Vagina (tissue), 2 donors: ENCODE results near the gene NUP98. TPM values are rescaled to one million over a fixed set of nuclear protein-coding genes. Genes with fewer than 3 reads are reported as not detected.
A peak's percentile ranks its signal among the peaks of the same experiment; 100 is the strongest.
"Not testable (repeated sequence)": the region's sequence is repeated elsewhere in the genome, so short reads cannot be mapped to it uniquely, and the experiment has no call there.

Experiments
- DNase-seq, 2 donors: peaks; one replicate each; pipeline ENCODE4 v3.0.0-alpha.2; 2017; ENCODE audit errors: extremely low spot score in 2 of 2
- H3K27ac ChIP-seq: fragments of 200-600 bp; sonication (generic); one replicate; pipeline ENCODE4 v1.5.1; 2019
- H3K27me3 ChIP-seq: fragments of 200-600 bp; sonication (generic); one replicate; pipeline ENCODE4 v1.5.1; 2019
- H3K36me3 ChIP-seq, 2 donors: fragments of 200-600 bp; sonication (generic); one replicate each; pipeline ENCODE4 v1.5.1; 2017 to 2019
- H3K4me1 ChIP-seq: fragments of 200-600 bp; sonication (generic); one replicate; pipeline ENCODE4 v1.5.1; 2019
- H3K4me3 ChIP-seq, 2 donors: fragments of 200-600 bp; sonication (generic); 1 replicate in 1 of 2; 2 replicates in 1 of 2; pipeline ENCODE4 v1.5.1; 2016 to 2019
- H3K9me3 ChIP-seq: fragments of 200-600 bp; sonication (generic); one replicate; pipeline ENCODE4 v1.5.1; 2019
- CTCF ChIP-seq, 3 experiments: fragments of 450-650 bp in 2 of 3; fragments of 200-600 bp in 1 of 3; sonication (generic) in 1 of 3; IDR thresholded peaks; one replicate each; pipeline ENCODE4 v1.5.1; 2017 to 2019; ENCODE audit warnings: antibody characterized with exemption in 3 of 3, mild to moderate bottlenecking in 2 of 3, moderate library complexity in 2 of 3
- POLR2A ChIP-seq, 2 donors: fragments of 450-650 bp; IDR thresholded peaks; one replicate each; pipeline ENCODE4 v1.6.1; 2017; ENCODE audit warnings: antibody characterized with exemption in 2 of 2, mild to moderate bottlenecking in 2 of 2, moderate library complexity in 2 of 2
- POLR2AphosphoS5 ChIP-seq, 2 donors: sonication (generic); formaldehyde crosslinking; IDR thresholded peaks; one replicate each; pipeline ENCODE4 v1.9.0; 2017; ENCODE audit warnings: antibody characterized with exemption in 2 of 2, mild to moderate bottlenecking in 2 of 2, low read depth in 1 of 2; ENCODE audit not compliant: insufficient read depth in 1 of 2
- intact Hi-C: fragments of 100-400 bp; cut with DNase I; formaldehyde crosslinking; loops from one replicate; pipeline ENCODE4 v1.15.1; 2023
- total RNA-seq: library from RNA; depleted of rRNA; stranded (reverse); fragments of >200 nt; gene quantifications from one replicate; pipeline ENCODE4 v1.2.3, GENCODE V29; 2016

The NUP98 gene
- total RNA-seq, 1 donor from 2014 or later, result 110 TPM

- H3K27ac ChIP-seq, result no peak overlapping the region
- no peaks in the 10 kb centered on the region for H3K9me3 ChIP-seq
- DNase-seq, result peak in 1 of 2 donors; percentile 16
- TF ChIP-seq CTCF (IDR thresholded peaks at IDR 0.05), result no peak
- TF ChIP-seq POLR2A (IDR thresholded peaks at IDR 0.05), result no peak
- TF ChIP-seq POLR2AphosphoS5 (IDR thresholded peaks at IDR 0.05; ENCODE audit: insufficient read depth in 1 of 2, low read depth in 1 of 2), result no peak
- peaks cover 5 to 22% of the 10 kb centered on the region in 2 donors for H3K36me3 ChIP-seq
- no peaks in the 10 kb centered on the region for H3K27me3 ChIP-seq
- peak overlapping the region; percentile 67 for H3K4me3 ChIP-seq
- H3K4me1 ChIP-seq, result peaks cover 43% of the 10 kb centered on the region
- intact Hi-C loops, result no loop called here
These were observed 2.0 kb downstream of the NUP98 start for GRCh38 chr11:3795131-3796001.

GRCh38 chr11:3794387-3794786 lies 3.0 kb downstream of the NUP98 start:
- DNase-seq, H3K4me3 ChIP-seq, intact Hi-C loops, H3K9me3 ChIP-seq, H3K27me3 ChIP-seq, H3K27ac ChIP-seq: not testable (repeated sequence)
- Histone ChIP-seq H3K4me1 (peaks cover 51% of the 10 kb centered on the region), H3K36me3 (peaks cover 5 to 25% of the 10 kb centered on the region in 2 donors)
- TF ChIP-seq POLR2AphosphoS5 (IDR thresholded peaks at IDR 0.05; ENCODE audit: insufficient read depth in 1 of 2, low read depth in 1 of 2), result peak in 1 of 2 donors; percentile 10

- no peak for DNase-seq
These were observed 10.4 kb downstream of the NUP98 start for GRCh38 chr11:3786781-3787428.

GRCh38 chr11:3783611-3784010 lies 13.7 kb downstream of the NUP98 start:
- DNase-seq, result no peak
- TF ChIP-seq POLR2AphosphoS5 (IDR thresholded peaks at IDR 0.05; ENCODE audit: insufficient read depth in 1 of 2, low read depth in 1 of 2) (no peak), POLR2A (IDR thresholded peaks at IDR 0.05) (no peak), CTCF (IDR thresholded peaks at IDR 0.05) (no peak)
- Histone ChIP-seq H3K27ac (no peak overlapping the region), H3K4me3 (no peak overlapping the region), H3K27me3 (no peaks in the 10 kb centered on the region), H3K4me1 (peaks cover 21% of the 10 kb centered on the region), H3K9me3 (no peaks in the 10 kb centered on the region), H3K36me3 (peaks cover 0 to 9% of the 10 kb centered on the region in 2 donors)
- intact Hi-C loops, result no loop called here

More at GRCh38 chr11:3786781-3787428, 10.4 kb downstream of the NUP98 start:
- Histone ChIP-seq H3K27me3 (no peaks in the 10 kb centered on the region), H3K27ac (no peak overlapping the region), H3K4me3 (no peak overlapping the region), H3K36me3 (peaks cover 0 to 14% of the 10 kb centered on the region in 2 donors), H3K4me1 (peaks cover 33% of the 10 kb centered on the region), H3K9me3 (no peaks in the 10 kb centered on the region)
- intact Hi-C loops, result no loop called here
- TF ChIP-seq CTCF (IDR thresholded peaks at IDR 0.05) (no peak), POLR2A (IDR thresholded peaks at IDR 0.05) (no peak), POLR2AphosphoS5 (IDR thresholded peaks at IDR 0.05; ENCODE audit: insufficient read depth in 1 of 2, low read depth in 1 of 2) (no peak)

- Histone ChIP-seq H3K9me3 (no peaks in the 10 kb centered on the region), H3K27ac (no peak overlapping the region), H3K36me3 (peaks cover 0 to 15% of the 10 kb centered on the region in 2 donors), H3K27me3 (no peaks in the 10 kb centered on the region), H3K4me1 (peaks cover 21% of the 10 kb centered on the region), H3K4me3 (no peak overlapping the region)
- DNase-seq, result no peak
- TF ChIP-seq POLR2A (IDR thresholded peaks at IDR 0.05), result no peak
- TF ChIP-seq CTCF (IDR thresholded peaks at IDR 0.05), result no peak
- no peak for TF ChIP-seq POLR2AphosphoS5 (IDR thresholded peaks at IDR 0.05; ENCODE audit: insufficient read depth in 1 of 2, low read depth in 1 of 2)
- intact Hi-C loops, result no loop called here
These were observed 14.4 kb downstream of the NUP98 start for GRCh38 chr11:3782963-3783362.
